ENCODE data around the gene CHRND. TPM values are rescaled to one million over a fixed set of nuclear protein-coding genes. Genes with fewer than 3 reads are reported as not detected.
"Not testable (repeated sequence)": the region's sequence is repeated elsewhere in the genome, so short reads cannot be mapped to it uniquely, and the experiment has no call there.

The CHRND gene
- total RNA-seq, 3 donors from 2014 or later, result not detected

DNA sequence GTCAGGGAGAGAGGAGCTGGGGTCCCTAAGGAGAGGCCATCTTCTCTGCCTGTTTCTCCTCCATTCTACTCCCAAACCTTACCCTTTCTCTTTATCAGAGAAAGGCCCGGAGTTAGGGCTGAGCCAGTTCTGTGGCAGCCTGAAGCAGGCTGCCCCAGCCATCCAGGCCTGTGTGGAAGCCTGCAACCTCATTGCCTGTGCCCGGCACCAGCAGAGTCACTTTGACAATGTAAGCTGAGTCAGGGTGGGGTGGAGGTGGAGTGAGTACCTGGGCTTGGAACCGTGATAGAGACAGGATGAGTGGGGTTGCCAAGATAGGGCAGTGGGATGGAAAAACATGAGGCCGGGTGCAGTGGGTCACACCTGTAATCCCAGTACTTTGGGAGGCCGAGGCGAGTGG, 18.7 kb downstream of the CHRND start:
- DNase-seq (no peak), ATAC-seq (no peak)
- H3K9me3 Mint-ChIP-seq, result peaks cover 5% of the 10 kb centered on the region
- H3K4me1 Mint-ChIP-seq (ENCODE audit: low read depth), result peaks cover 34% of the 10 kb centered on the region
- H3K36me3 Mint-ChIP-seq (ENCODE audit: insufficient read depth), result peaks cover 16% of the 10 kb centered on the region
- H3K4me3 Mint-ChIP-seq, result no peak overlapping the region
- H3K27me3 Mint-ChIP-seq (ENCODE audit: low read depth), result no peaks in the 10 kb centered on the region

DNA sequence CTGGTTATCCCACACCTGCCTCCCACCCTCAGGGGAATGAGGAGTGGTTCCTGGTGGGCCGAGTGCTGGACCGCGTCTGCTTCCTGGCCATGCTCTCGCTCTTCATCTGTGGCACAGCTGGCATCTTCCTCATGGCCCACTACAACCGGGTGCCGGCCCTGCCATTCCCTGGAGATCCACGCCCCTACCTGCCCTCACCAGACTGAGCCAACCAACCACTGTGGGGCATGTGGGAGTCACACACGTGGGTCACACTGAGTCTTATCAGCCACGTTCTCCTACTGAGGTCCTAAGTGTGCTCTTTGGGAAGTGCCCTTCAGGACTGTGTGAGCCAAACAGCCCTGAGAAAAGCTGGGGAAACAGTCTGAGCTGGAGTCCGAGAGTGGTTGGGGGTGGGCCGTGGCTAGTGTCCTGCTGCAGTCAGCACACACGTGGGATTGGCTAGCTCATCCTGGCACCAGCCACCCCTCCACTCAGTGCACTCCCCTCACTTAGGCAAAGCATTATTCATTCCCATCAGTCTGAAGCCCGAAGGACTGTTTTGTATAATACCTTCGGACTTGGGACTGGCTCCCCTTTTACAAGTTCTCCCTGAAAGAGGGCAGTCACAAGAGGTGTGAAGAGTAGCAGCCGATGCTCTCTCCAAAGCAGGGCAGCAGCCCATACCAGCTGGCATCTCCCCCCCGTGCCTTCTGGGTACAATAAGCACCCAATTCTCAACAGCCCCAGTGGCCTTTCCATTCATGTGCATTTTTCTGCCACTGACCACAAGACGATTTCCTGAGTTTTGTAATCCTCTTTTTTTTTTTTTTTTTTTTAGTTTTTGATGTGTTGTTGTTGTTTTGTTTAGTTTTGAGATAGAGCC, 19.8 kb downstream of the CHRND start:
- no peak for DNase-seq
- Mint-ChIP-seq H3K4me3 (no peak overlapping the region), H3K4me1 (ENCODE audit: low read depth) (peaks cover 37% of the 10 kb centered on the region), H3K36me3 (ENCODE audit: insufficient read depth) (peaks cover 16% of the 10 kb centered on the region), H3K27me3 (ENCODE audit: low read depth) (no peaks in the 10 kb centered on the region), H3K9me3 (peaks cover 5% of the 10 kb centered on the region)
- ATAC-seq, result no peak

DNA sequence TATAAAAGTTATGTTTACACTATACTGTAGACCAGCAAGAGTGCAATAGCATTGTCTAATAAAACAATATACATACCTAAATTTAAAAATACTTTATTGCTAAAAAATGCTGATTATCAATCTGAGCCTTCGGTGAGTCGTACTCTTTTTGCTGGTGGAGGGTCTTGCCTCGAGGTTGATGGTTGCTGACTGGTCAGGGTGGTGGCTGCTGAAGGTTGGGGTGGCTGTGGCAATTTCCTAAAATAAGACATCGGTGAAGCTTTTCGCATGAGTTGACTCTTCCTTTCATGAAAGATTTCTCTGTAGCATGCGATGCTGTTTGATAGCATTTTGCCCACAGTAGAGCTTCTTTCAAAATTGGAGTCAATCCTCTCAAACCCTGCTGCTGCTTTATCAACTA, 22.0 kb downstream of the CHRND start:
- H3K4me1 Mint-ChIP-seq (ENCODE audit: low read depth), result peaks cover 54% of the 10 kb centered on the region
- peaks cover 22% of the 10 kb centered on the region for H3K36me3 Mint-ChIP-seq (ENCODE audit: insufficient read depth)
- no peak for DNase-seq
- no peak overlapping the region for H3K4me3 Mint-ChIP-seq
- H3K27me3 Mint-ChIP-seq (ENCODE audit: low read depth), result no peaks in the 10 kb centered on the region
- H3K9me3 Mint-ChIP-seq, result peaks cover 5% of the 10 kb centered on the region
- no peak for ATAC-seq

DNA sequence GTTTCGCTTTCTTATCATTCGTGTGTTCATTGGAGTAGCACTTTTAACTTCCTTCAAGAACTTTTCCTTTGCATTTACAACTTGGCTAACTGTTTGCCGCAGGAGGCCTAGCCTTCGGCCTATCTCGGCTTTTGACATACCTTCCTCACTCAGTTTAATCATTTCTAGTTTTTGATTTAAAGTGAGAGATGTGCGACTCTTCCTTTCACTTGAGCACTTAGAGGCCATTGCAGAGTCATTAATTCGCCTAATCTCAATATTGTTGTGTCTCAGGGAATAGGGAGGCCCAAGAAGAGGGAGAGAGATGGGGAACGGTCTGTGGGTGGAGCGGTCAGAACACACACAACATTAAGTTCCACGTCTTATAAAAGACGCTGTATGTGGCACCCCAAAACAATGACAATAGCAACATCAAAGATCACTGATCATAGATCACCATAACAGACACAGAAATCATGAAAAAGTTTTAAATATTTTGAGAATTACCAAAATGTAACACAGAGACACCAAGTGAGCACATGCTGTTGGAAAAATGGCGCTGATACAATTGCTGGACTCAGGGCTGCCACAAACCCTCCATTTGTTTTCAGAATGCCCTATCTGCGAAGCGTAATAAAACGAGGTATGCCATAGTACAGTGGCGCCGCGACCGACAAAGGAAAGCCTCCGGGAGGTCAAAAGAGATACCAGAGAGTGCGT, 23.8 kb downstream of the CHRND start:
- ATAC-seq (peak; percentile 4 to 8), DNase-seq (no peak)
- H3K4me1 Mint-ChIP-seq (ENCODE audit: low read depth), result peaks cover 68% of the 10 kb centered on the region
- H3K36me3 Mint-ChIP-seq (ENCODE audit: insufficient read depth), result peaks cover 31% of the 10 kb centered on the region
- H3K27me3 Mint-ChIP-seq (ENCODE audit: low read depth), result no peaks in the 10 kb centered on the region
- peak overlapping the region; percentile 99 for H3K4me3 Mint-ChIP-seq
- peaks cover 5% of the 10 kb centered on the region for H3K9me3 Mint-ChIP-seq

DNA sequence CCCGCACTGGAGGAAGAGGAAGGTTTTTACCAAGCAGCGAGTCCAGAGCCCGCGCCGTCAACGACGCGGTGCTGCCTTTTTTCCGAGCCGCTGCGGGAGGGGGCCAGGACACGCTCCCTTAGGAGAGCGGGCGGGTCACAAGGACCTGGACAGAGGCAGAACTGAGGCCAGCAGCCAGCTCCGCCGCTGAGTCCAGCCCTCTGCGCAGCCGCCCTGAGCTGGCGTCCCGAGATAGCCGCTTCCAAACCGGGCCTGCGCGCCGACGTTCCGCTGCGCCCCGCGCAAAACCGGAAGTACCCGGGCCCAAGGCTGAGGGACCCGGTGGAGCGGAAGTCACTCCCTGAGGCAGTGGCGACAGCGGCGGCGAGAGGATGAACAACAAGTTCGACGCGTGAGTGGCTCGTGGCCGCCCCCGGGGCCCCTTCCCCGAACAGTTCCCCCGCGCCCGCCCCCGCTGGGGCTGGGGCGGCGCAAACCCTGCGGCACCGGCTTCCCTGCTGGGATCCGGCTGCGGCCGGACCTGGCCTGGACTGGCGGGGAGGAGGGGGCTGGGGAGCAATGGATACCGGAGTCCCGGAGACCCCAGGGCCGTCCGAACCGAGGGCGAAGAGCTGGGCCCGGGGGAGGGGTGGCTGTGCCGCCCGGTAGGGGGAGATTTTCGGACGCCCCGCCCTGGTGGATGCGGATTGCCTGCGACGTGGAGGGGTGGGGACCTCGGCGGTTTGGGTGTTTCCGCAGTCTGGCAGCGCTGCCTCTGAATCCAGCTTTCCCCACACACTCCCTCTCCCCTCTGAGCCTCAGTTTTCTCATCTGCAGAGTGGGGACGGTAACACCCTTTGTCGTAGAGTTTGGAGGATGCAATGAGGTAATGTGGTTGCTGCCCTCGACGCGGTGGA, 24.6 kb downstream of the CHRND start, which contains the start of the genes EIF4E2 and TIGD1:
EIF4E2 (plus strand) TSS at position 336 of the 896 bp plus-strand sequence; CDS start at position 372, 36 bp downstream.
TIGD1 (minus strand) TSS at position 204 of the 896 bp plus-strand sequence. CDS start 675 bp downstream, outside the sequence.
- DNase-seq, result peak; percentile 90
- Mint-ChIP-seq H3K27me3 (ENCODE audit: low read depth) (no peaks in the 10 kb centered on the region), H3K4me3 (peak within 1 kb of the TSS; percentile 99), H3K9me3 (peaks cover 5% of the 10 kb centered on the region), H3K36me3 (ENCODE audit: insufficient read depth) (peaks cover 32% of the 10 kb centered on the region), H3K4me1 (ENCODE audit: low read depth) (peaks cover 76% of the 10 kb centered on the region)
- ATAC-seq, result peak; percentile 95 to 96

DNA sequence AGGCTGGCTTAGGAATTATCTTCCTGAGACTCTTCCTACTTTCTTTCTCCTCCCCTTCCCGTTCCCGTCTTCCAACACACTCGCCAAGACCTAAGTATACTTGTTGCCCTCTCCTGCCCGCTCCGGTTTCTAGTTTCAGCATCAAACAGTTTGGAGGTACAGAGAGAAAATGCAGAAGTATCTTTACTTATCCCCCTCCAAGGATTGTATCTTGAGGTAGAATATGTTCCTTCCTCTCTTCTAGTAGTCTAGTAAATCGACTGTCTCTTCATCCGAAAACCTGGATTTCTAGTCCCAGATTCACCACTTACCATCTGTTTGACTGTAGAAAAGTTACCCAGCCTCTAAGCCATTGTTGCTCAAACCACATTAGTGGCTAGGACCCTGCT, 25.3 kb downstream of the CHRND start:
- peak overlapping the region; percentile 99 for H3K4me3 Mint-ChIP-seq
- ATAC-seq, result no peak
- peaks cover 5% of the 10 kb centered on the region for H3K9me3 Mint-ChIP-seq
- H3K27me3 Mint-ChIP-seq (ENCODE audit: low read depth), result no peaks in the 10 kb centered on the region
- peaks cover 77% of the 10 kb centered on the region for H3K4me1 Mint-ChIP-seq (ENCODE audit: low read depth)
- no peak for DNase-seq
- peaks cover 36% of the 10 kb centered on the region for H3K36me3 Mint-ChIP-seq (ENCODE audit: insufficient read depth)

DNA sequence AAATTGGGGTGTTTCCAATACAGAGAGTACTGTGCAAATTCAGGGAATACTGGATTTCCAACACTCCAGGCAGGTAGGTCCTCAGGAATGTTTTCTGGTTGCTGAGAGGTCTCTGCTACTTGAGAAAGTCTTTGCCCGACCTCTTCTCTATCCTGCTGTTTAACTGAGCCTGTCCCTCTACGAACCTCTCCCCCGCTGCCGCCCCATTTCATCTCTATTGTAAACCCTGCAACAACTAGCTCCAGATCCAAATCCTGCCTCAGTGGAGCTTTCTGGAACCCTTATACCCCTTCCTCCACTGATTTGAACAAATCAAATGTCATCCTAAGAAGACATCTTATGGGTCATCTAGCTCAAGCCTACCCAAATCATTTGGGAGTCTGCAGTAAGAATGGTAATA, 25.8 kb downstream of the CHRND start:
- Mint-ChIP-seq H3K27me3 (ENCODE audit: low read depth) (no peaks in the 10 kb centered on the region), H3K36me3 (ENCODE audit: insufficient read depth) (peaks cover 39% of the 10 kb centered on the region), H3K9me3 (peaks cover 5% of the 10 kb centered on the region), H3K4me3 (peak overlapping the region; percentile 99), H3K4me1 (ENCODE audit: low read depth) (peaks cover 77% of the 10 kb centered on the region)
- ATAC-seq (no peak), DNase-seq (no peak)

DNA sequence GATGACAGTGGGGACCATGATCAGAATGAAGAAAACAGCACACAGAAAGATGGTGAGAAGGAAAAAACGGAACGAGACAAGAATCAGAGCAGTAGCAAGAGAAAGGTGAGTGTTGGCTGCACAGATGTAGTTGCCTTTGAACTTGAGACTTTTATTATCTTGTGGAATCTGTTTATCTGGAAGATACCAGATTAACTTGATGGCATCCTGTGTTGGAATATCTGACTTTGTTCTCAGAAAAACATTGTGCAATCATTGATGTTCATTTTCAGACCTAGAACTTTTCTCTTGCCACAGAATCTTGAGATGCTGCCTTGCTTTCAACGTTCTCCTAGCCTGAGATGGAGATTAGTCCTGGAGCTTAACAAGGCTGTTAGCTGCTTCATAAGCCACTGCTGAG, 30.5 kb downstream of the CHRND start:
- Mint-ChIP-seq H3K4me1 (ENCODE audit: low read depth) (peaks cover 48% of the 10 kb centered on the region), H3K4me3 (no peak overlapping the region), H3K9me3 (no peaks in the 10 kb centered on the region), H3K27me3 (ENCODE audit: low read depth) (no peaks in the 10 kb centered on the region), H3K36me3 (ENCODE audit: insufficient read depth) (peaks cover 49% of the 10 kb centered on the region)
- ATAC-seq (no peak), DNase-seq (no peak)

DNA sequence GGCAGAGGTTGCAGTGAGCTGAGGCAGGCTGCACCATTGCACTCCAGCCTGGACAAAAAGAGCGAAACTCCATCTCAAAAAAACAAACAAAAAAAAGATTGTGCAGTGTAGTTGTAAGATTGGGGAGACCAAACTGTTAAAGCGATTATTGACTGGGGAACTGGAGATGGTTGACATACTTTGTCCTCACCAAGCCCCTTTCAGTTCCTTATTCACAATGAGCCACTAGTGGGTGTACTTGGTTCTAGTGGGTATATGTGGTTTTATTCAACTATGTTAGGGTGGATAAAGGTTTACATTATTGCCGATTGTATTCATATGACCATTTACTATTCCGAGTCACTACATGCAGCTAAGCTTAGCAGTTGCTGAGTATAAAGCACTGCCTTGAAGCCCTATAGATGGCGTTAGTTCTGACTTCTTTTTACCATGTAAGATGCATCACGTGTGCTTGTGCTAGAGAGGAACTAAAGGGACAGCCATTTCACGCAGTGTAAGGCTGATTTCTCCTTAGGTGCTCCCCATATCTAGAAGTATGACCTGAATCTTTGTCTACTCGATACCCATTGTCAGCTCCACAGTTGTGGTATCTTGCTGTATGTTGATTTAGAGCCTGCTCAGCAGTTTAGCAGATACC, 36.7 kb downstream of the CHRND start:
- no peaks in the 10 kb centered on the region for H3K4me1 Mint-ChIP-seq (ENCODE audit: low read depth)
- H3K4me3 Mint-ChIP-seq, result no peak overlapping the region
- H3K9me3 Mint-ChIP-seq, result no peaks in the 10 kb centered on the region
- no peak for DNase-seq
- H3K36me3 Mint-ChIP-seq (ENCODE audit: insufficient read depth), result peaks cover 48% of the 10 kb centered on the region
- ATAC-seq, result no peak
- no peaks in the 10 kb centered on the region for H3K27me3 Mint-ChIP-seq (ENCODE audit: low read depth)

DNA sequence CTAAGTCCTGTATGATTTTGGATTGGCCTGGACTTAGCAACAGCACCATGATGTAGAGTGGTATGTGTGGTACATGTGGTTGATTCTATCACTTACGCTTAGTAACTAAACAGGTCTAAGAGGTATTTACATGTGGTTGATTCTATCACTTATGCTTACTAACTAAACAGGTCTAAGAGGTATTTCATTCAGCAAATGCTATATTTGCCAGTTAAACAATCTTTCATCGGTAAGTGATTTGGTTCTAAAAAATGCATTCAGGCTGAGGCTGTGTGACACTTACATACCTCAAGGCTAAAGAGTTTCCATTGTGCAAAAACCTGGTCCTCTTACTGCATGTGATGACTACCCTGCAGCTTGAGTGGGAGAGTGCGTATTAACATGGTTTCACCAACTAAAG, 37.6 kb downstream of the CHRND start:
- no peaks in the 10 kb centered on the region for H3K4me1 Mint-ChIP-seq (ENCODE audit: low read depth)
- H3K36me3 Mint-ChIP-seq (ENCODE audit: insufficient read depth), result peaks cover 51% of the 10 kb centered on the region
- no peak for DNase-seq
- H3K27me3 Mint-ChIP-seq (ENCODE audit: low read depth), result no peaks in the 10 kb centered on the region
- no peak overlapping the region for H3K4me3 Mint-ChIP-seq
- no peaks in the 10 kb centered on the region for H3K9me3 Mint-ChIP-seq
- peak in 1 of 2 donors; percentile 37 for ATAC-seq

DNA sequence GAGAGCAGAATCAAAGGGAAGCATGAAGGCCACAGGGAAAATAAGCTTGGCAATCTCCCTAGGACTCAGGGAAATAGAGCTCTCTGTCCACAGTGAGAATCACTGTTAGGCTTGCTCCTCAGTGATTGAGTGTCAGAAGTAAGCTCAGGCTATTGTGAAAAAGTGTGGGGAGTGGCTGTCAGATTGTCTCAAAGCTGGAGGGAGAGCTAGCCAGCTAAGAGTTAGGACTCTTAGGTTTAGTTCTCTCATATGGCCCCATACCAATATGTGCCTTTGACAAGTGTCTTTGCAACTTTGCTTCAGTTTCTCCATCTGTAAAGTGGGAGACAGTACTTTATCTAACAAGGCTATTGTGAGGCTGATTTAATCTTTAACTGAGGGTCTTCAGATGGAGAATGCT, 41.8 kb downstream of the CHRND start:
- Mint-ChIP-seq H3K4me1 (ENCODE audit: low read depth) (no peaks in the 10 kb centered on the region), H3K4me3 (no peak overlapping the region), H3K9me3 (no peaks in the 10 kb centered on the region), H3K27me3 (ENCODE audit: low read depth) (no peaks in the 10 kb centered on the region), H3K36me3 (ENCODE audit: insufficient read depth) (peaks cover 53% of the 10 kb centered on the region)
- ATAC-seq (no peak), DNase-seq (no peak)

DNA sequence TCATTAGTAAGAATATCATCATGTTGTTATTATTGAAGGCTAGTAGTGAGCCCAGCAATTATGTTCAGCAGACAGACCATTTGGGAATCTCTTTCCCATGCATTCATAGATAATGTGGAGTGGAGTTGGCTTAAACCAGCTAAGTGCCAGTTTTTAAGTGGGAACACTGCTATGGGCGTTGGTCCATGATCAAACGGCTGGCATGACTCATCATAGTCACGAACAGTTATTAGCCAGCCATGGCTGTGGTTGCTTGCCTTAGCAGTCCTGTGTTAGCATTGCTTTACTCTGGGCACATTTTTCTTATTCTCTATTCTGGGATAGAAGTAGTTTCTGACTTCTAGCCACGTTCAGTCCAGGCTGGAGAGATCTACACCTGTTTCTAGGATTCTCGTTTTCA, 42.2 kb downstream of the CHRND start:
- Mint-ChIP-seq H3K4me1 (ENCODE audit: low read depth) (no peaks in the 10 kb centered on the region), H3K9me3 (no peaks in the 10 kb centered on the region), H3K27me3 (ENCODE audit: low read depth) (no peaks in the 10 kb centered on the region), H3K36me3 (ENCODE audit: insufficient read depth) (peaks cover 52% of the 10 kb centered on the region), H3K4me3 (no peak overlapping the region)
- ATAC-seq (no peak), DNase-seq (no peak)

DNA sequence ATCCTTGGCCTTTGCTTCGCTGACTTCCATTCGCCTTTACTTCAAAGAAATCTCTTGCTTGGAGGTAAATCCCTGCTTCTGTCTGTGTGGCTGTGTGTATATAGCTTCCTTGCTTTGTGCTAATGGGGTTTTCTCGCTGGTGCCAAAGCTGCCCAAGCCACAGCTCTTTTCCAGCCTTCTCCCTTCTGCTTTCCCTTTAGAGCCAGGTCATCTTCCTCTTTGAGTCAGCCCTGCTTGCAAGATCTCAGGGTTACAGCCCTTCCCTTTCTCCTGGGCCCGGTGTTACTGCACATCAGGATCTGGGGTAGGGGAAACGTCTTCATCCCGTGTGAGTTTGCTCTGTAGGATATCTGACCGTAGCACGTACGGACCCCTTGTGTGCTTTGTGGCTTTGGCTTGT, 43.6 kb downstream of the CHRND start:
- Mint-ChIP-seq H3K4me1 (ENCODE audit: low read depth) (no peaks in the 10 kb centered on the region), H3K9me3 (no peaks in the 10 kb centered on the region), H3K27me3 (ENCODE audit: low read depth) (no peaks in the 10 kb centered on the region), H3K4me3 (no peak overlapping the region), H3K36me3 (ENCODE audit: insufficient read depth) (peaks cover 46% of the 10 kb centered on the region)
- no peak for ATAC-seq
- no peak for DNase-seq

DNA sequence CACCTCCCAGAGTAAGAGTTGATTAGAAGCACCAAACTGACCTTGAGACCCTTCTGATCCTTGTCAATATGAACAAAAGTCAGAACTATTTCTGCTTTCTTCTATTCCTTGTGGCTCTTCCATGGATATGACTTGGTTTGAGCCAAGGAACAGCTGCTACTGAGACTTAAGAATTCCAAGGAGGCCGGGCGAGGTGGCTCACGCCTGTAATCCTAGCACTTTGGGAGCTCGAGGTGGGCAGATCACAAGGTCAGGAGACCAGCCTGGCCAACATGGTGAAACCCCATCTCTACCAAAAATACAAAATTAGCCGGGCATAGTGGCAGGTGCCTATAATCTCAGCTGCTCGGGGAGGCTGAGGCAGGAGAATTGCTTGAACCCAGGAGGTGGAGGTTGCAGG, 44.5 kb downstream of the CHRND start:
- H3K36me3 Mint-ChIP-seq (ENCODE audit: insufficient read depth), result peaks cover 44% of the 10 kb centered on the region
- not testable (repeated sequence) for ATAC-seq; H3K4me3 Mint-ChIP-seq; H3K9me3 Mint-ChIP-seq; DNase-seq; H3K27me3 Mint-ChIP-seq (ENCODE audit: low read depth); H3K4me1 Mint-ChIP-seq (ENCODE audit: low read depth)
